Transverse colon (tissue), 4 donors: ENCODE data around the gene NPNT.

Experiments used
- EP300 ChIP-seq: sonication (generic); formaldehyde crosslinking; IDR thresholded peaks from one replicate; pipeline ENCODE4 v1.6.1; 2017; ENCODE audit warnings: antibody characterized with exemption, low read depth
- POLR2A ChIP-seq: fragments of 450-650 bp; IDR thresholded peaks from one replicate; pipeline ENCODE4 v1.6.1; 2016; ENCODE audit warnings: antibody characterized with exemption, mild to moderate bottlenecking, moderate library complexity
- POLR2AphosphoS5 ChIP-seq, 3 donors: sonication (generic); formaldehyde crosslinking; IDR thresholded peaks; one replicate each; pipeline ENCODE4 v1.6.1; 2016; ENCODE audit warnings: antibody characterized with exemption in 3 of 3
- TF ChIP-seq, protein P1 (sequence below), 5 experiments: fragments of 200-600 bp in 3 of 5; fragments of 450-650 bp in 2 of 5; sonication (generic) in 3 of 5; IDR thresholded peaks; 1 replicate in 2 of 5; 2 replicates in 3 of 5; pipeline ENCODE4 v1.5.1; 2016 to 2017; ENCODE audit warnings: antibody characterized with exemption in 5 of 5, inconsistent platforms in 3 of 5, mild to moderate bottlenecking in 2 of 5, moderate library complexity in 1 of 5

DNA sequence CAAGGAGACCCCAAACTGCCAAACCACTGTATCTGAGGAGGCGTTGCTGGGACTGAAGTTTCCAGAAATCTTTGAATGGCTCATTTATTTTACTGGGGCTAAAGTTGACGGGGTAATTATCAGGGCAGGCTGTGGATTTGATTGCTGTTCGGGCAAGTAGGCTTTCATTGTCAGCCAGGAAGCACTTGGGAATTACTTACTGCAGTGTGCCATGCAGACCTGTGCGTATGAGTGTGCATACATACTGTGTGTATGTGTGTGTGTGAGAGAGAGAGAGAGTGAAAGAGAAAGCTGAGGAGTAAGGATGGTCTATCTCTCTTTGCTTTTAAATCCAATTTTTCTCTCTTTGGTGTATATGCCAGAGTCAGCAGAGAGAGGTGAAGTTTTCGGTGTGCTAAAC, 122.7 kb downstream of the NPNT start:
- TF ChIP-seq, protein P1, sequence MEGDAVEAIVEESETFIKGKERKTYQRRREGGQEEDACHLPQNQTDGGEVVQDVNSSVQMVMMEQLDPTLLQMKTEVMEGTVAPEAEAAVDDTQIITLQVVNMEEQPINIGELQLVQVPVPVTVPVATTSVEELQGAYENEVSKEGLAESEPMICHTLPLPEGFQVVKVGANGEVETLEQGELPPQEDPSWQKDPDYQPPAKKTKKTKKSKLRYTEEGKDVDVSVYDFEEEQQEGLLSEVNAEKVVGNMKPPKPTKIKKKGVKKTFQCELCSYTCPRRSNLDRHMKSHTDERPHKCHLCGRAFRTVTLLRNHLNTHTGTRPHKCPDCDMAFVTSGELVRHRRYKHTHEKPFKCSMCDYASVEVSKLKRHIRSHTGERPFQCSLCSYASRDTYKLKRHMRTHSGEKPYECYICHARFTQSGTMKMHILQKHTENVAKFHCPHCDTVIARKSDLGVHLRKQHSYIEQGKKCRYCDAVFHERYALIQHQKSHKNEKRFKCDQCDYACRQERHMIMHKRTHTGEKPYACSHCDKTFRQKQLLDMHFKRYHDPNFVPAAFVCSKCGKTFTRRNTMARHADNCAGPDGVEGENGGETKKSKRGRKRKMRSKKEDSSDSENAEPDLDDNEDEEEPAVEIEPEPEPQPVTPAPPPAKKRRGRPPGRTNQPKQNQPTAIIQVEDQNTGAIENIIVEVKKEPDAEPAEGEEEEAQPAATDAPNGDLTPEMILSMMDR (IDR thresholded peaks at IDR 0.05), result no peak
- TF ChIP-seq POLR2AphosphoS5 (IDR thresholded peaks at IDR 0.05), result no peak
- TF ChIP-seq POLR2A, result no peak
- no peak for TF ChIP-seq EP300
